ENCODE measurements around the gene PRSS38. TPM values are rescaled to one million over a fixed set of nuclear protein-coding genes. Genes with fewer than 3 reads are reported as not detected.

Gene PRSS38
- total RNA-seq, 4 donors from 2014 or later: not detected

DNA sequence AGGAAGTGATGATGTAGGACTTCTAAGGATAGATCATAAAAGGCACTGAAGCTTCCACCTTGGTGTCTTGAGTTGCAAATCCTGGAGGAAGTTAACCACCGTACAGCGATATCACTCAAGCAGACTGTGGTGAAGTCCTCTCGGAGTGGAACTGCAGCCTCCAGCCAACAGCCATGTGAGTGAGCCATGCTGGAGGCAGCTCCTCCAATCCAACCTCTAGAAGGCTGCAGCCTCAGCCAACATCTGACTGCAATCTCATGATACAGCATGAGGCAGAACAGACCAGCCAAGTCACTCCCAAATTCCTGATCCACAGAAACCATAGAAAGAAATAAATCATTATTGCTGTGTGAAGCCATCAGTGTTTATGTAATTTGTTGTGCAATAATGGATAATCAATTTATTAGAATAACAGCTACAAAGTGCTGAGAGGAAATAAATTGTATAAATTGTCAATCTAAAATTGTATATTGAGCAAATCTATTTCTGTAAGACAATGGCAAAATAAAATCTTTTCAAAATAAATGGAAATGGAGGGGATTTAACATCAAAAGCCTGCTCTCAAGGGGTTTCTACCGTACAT lies 65.0 kb downstream of the PRSS38 start:
- H3K27ac ChIP-seq: no peak overlapping the region
- WGBS, 2 donors: 64 to 65% methylated on average over 4 of the region's 4 CpGs
- no peak overlapping the region for H3K4me3 ChIP-seq
- H3K4me1 ChIP-seq: peaks cover 9 to 26% (median 9%) of the 10 kb centered on the region in 3 donors
- H3K36me3 ChIP-seq: no peaks in the 10 kb centered on the region
- no peaks in the 10 kb centered on the region for H3K27me3 ChIP-seq
- intact Hi-C loops (cut with DNase I): loop anchor here (10.0 kb wide), 1 partner anchor 116 kb away; no protein-coding TSS in a partner anchor
- no peak for TF ChIP-seq POLR2A (IDR thresholded peaks at IDR 0.05)
- TF ChIP-seq, protein P1, sequence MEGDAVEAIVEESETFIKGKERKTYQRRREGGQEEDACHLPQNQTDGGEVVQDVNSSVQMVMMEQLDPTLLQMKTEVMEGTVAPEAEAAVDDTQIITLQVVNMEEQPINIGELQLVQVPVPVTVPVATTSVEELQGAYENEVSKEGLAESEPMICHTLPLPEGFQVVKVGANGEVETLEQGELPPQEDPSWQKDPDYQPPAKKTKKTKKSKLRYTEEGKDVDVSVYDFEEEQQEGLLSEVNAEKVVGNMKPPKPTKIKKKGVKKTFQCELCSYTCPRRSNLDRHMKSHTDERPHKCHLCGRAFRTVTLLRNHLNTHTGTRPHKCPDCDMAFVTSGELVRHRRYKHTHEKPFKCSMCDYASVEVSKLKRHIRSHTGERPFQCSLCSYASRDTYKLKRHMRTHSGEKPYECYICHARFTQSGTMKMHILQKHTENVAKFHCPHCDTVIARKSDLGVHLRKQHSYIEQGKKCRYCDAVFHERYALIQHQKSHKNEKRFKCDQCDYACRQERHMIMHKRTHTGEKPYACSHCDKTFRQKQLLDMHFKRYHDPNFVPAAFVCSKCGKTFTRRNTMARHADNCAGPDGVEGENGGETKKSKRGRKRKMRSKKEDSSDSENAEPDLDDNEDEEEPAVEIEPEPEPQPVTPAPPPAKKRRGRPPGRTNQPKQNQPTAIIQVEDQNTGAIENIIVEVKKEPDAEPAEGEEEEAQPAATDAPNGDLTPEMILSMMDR (IDR thresholded peaks at IDR 0.05): no peak
- no peaks in the 10 kb centered on the region for H3K9me3 ChIP-seq
- no peak for DNase-seq

GRCh38 chr1:227883073-227883520 lies 67.6 kb downstream of the PRSS38 start:
- no peaks in the 10 kb centered on the region for H3K36me3 ChIP-seq
- H3K4me1 ChIP-seq: peaks cover 27 to 51% (median 30%) of the 10 kb centered on the region in 3 donors
- no peak overlapping the region for H3K4me3 ChIP-seq
- no peak for DNase-seq
- intact Hi-C loops (cut with DNase I): loop anchor here (10.0 kb wide), 1 partner anchor 118 kb away; no protein-coding TSS in a partner anchor
- no peak for TF ChIP-seq POLR2A (IDR thresholded peaks at IDR 0.05)
- TF ChIP-seq, protein P1 (IDR thresholded peaks at IDR 0.05): no peak
- no peaks in the 10 kb centered on the region for H3K27me3 ChIP-seq
- no peaks in the 10 kb centered on the region for H3K9me3 ChIP-seq
- peak overlapping the region in 1 of 4 donors; percentile 30 for H3K27ac ChIP-seq
- 71 to 80% methylated on average over 1 to 3 of the region's 9 CpGs for WGBS, 2 donors

GRCh38 chr1:227883641-227884301 lies 68.3 kb downstream of the PRSS38 start:
- 91 to 93% methylated on average over 5 to 14 of the region's 15 CpGs for WGBS, 2 donors
- H3K36me3 ChIP-seq: no peaks in the 10 kb centered on the region
- H3K4me3 ChIP-seq: no peak overlapping the region
- H3K27me3 ChIP-seq: no peaks in the 10 kb centered on the region
- peak overlapping the region in 1 of 4 donors; percentile 30 for H3K27ac ChIP-seq
- H3K9me3 ChIP-seq: no peaks in the 10 kb centered on the region
- DNase-seq: no peak
- TF ChIP-seq, protein P1 (IDR thresholded peaks at IDR 0.05): no peak
- no peak for TF ChIP-seq POLR2A (IDR thresholded peaks at IDR 0.05)
- intact Hi-C loops (cut with DNase I): loop anchor here (10.0 kb wide), 1 partner anchor 119 kb away; no protein-coding TSS in a partner anchor
- peaks cover 27 to 56% (median 30%) of the 10 kb centered on the region in 3 donors for H3K4me1 ChIP-seq

DNA sequence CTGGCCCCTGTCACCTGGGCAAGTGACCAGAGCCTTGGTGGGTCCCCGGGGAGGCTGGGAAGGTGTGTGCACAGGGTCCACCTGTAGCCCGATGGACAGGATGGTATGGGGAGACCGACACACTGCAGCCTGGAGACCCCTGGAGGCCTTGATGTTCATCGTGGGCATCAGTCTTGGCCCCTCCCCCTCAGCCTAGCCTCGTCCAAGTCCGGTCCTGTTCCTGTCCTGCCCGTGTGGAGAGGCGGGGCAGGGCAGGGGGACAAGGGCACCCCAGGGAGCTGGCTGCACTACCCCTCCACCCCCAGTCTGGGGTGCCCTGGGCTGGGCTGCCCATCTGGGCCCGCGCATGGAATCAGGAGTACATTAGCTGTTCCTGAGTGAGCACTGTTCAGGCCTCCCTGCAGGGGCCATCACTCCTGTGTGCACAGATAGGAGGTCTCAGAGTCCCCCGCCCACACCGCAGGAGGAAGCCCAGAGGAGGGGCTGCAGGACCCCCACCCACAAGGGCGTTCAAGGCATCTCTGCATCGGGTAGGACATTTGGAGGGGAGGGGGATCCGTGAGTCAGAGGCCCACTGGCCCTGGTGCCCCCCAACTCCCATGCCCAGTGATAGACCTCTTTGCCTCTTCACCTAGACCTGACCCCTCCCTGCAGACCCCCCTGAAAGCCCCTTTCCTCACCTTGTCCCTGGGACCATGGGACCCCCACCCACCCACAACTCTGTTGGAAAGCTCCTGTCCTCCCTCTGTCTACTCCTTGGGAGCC lies 69.1 kb downstream of the PRSS38 start:
- intact Hi-C loops (cut with DNase I): loop anchor here (5.0 to 10.0 kb wide), 2 partner anchors 97 to 120 kb away; no protein-coding TSS in a partner anchor
- no peaks in the 10 kb centered on the region for H3K27me3 ChIP-seq
- 80 to 100% methylated on average over 2 of the region's 15 CpGs for WGBS, 2 donors
- H3K4me1 ChIP-seq: peaks cover 27 to 56% (median 30%) of the 10 kb centered on the region in 3 donors
- no peaks in the 10 kb centered on the region for H3K36me3 ChIP-seq
- H3K4me3 ChIP-seq: no peak overlapping the region
- DNase-seq: no peak
- no peaks in the 10 kb centered on the region for H3K9me3 ChIP-seq
- peak overlapping the region in 3 of 4 donors; percentile 83 to 91 (median 86) for H3K27ac ChIP-seq
- TF ChIP-seq, protein P1 (IDR thresholded peaks at IDR 0.05): no peak
- no peak for TF ChIP-seq POLR2A (IDR thresholded peaks at IDR 0.05)

Measured in esophagus squamous epithelium (tissue), 5 donors.